Inferior parietal cortex (tissue), 1 donor: Measurements from ENCODE around the gene METTL15.
"Not testable (repeated sequence)": the region's sequence is repeated elsewhere in the genome, so short reads cannot be mapped to it uniquely, and the experiment has no call there.

Experiments
- DNase-seq: peaks from one replicate; pipeline ENCODE4 v3.0.0-alpha.2; 2016; ENCODE audit errors: extremely low spot score

Gene METTL15

GRCh38 chr11:28209906-28210305 is 101.7 kb downstream of the METTL15 start:
- DNase-seq, result no peak

DNA sequence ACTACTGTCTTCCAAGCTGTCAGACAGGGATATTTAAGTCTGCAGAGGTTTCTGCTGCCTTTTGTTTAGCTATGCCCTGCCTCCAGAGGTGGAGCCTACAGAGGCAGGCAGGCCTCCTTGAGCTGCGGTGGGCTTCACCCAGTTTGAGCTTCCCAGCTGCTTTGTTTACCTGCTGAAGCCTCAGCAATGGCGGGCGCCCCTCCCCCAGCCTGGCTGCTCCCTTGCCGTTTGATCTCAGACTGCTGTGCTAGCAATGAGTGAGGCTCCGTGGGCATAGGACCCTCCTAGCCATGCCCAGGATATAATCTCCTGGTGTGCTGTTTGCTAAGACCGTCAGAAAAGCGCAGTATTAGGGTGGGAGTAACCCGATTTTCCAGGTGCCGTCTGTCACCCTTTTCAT is 113.9 kb downstream of the METTL15 start:
- DNase-seq, result not testable (repeated sequence)

- no peak for DNase-seq
These were observed 115.4 kb downstream of the METTL15 start for GRCh38 chr11:28223577-28223976.

DNA sequence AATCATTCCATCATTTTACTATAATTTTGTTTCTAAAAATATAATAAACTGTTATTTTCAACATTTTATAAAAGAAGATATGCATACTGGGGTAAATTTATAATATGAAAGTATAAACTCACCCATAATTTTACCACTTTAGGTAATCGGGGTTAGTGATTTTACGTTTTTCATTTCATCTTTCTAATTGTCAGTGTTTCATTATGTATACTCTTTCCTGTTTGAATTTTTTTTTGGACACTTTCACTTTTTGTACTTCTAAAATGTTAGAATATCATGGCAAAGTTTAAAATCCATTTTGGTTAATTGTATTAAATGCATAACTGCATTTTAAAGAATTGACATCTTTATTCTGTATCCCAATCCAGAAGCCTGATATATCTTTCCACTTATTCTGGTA is 115.8 kb downstream of the METTL15 start:
- DNase-seq, result no peak

- DNase-seq, result no peak
These were observed 119.3 kb downstream of the METTL15 start for GRCh38 chr11:28227460-28227859.

DNA sequence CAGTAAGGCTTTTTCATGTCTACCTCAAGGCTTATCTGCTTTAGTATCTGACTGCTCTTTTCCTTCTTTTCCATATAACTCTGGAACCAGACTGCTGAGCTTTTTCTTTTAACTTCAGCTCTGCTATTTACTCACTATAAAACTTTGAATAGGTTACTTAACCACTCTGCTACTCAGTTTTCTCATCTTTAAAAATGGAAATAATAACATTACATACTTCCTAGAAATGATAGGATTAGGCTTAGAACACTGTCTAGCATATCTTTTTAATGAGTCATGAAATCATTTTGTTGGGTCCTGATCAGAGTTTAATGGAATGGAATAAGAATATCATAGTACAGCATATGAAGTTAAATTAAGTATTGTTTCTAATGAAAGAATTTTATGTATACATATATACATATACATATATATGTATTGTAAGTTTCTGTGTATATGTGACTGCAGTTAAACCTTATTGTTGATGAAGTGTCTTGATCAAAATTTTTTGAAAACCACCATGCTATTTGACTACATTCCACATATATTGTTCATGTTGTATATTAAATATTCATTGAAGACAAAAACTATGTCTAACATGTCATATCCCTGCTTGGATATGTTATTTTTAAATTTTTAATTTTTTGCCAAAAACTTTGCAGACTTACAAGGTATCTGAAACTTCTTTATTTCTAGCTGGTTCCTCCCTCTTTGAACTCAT is 120.2 kb downstream of the METTL15 start:
- DNase-seq, result no peak

- DNase-seq, result no peak
These were observed 123.3 kb downstream of the METTL15 start for GRCh38 chr11:28231475-28231874.

DNA sequence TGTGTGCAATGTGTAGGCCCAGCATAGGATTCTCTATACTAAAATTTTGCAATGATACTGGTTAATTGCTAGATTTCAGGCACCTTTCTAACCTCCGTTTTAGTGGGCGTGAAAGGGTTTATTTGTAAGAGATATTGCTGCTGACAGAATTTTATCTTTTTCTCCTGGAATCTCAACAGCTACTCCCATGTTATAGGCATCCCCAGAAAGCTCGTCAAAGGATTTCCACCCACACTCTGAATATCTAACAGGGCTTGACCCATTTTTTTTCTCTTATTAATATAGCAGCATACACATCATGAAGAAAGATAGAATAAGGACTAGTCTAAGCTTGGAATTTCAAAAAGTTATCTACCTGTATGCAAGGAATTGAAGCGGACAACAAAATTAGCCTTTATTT is 124.5 kb downstream of the METTL15 start:
- DNase-seq, result no peak

DNA sequence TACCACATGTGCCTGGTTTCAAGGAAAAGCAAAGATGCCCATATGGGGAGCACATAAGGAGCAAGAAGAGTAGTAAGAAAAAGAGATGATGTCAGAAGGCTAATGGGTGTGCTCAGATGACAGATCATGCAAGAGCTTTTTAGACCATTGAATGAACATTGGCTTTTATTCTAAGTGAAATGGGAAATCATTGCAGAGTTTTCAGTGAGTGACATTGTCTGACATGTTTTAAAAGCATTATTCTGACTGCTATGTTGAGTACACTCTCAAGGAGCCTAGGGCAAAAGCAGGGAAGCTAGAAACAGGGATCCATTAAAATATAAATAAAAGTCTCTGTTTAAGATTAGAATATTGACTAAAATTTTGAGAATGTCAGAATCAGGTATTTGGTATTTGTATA is 133.6 kb downstream of the METTL15 start:
- DNase-seq, result no peak

DNA sequence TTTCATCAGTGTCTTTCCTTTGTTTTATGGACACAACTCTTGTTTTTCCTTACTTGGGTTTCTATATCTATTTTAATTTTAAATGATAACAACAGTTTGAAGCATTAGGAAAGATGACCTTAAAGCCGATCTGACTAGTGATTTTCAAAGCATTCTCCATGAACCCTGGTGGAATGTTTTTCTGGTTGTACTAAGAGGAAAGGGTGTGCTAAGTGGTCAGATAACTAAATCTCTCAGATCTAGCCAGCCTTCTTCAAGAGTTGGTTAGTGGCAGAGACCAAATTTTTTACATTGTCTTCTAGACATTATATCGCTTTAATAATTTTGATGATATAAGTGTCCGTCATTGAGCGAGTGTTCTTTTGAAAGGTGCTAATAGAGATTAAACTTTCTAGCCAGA is 134.4 kb downstream of the METTL15 start:
- no peak for DNase-seq

- no peak for DNase-seq
These were observed 134.9 kb downstream of the METTL15 start for GRCh38 chr11:28243061-28243460.

- no peak for DNase-seq
These were observed 135.4 kb downstream of the METTL15 start for GRCh38 chr11:28243581-28243980.

GRCh38 chr11:28245131-28245530 is 136.9 kb downstream of the METTL15 start:
- no peak for DNase-seq

DNA sequence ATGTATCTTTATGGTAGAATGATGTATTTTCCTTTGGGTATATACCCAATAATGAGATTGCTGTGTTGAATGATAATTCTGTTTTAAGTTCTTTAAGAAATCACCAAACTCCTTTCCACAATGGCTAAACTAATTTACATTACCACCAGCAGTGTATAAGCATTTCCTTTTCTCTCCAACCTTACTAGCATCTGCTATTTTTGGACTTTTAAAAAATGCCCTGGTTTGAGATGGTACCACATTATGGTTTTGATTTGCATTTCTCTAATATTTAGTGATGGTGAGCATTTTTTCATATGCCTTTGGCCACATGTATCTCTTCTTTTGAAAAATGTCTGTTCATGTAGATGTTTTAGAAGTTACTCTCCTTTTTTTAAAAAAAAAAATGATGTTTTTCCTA is 142.0 kb downstream of the METTL15 start:
- no peak for DNase-seq

DNA sequence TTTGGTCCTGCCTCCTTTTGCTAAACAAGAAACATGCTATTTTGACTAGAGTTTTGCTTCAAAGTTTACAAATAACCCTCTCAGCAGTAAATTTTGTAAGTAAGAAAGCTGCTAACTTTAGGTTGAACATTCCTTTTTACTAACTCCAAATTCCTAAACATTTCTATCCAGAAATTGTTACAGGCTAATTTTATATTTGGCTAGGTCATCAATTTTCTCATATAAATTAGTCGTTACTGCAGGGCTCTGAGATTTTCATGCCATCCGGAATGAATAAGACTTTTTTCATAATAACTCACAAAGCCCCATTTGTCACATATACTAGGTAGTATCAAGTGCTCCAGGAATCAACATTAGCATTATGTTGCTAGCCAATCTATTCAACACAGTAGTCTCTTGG is 143.1 kb downstream of the METTL15 start:
- DNase-seq, result no peak

DNA sequence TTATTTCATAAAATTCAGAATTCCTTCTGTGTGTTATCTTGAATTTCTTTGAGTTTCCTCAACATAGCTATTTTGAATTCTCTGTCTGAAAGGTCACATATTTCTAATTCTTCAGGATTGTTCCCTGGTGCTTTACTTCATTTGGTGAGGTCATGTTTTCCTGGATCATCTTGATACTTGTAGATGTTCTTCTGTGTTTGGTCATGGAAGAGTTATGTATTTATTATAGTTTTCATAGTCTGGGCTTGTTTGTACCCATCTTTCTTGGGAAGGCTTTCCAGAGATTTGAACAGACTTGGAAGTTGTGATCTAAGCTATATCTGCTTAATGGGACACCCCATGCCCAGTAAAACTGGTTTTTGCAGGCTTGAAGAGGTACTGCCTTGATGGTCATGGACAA is 149.6 kb downstream of the METTL15 start:
- no peak for DNase-seq

DNA sequence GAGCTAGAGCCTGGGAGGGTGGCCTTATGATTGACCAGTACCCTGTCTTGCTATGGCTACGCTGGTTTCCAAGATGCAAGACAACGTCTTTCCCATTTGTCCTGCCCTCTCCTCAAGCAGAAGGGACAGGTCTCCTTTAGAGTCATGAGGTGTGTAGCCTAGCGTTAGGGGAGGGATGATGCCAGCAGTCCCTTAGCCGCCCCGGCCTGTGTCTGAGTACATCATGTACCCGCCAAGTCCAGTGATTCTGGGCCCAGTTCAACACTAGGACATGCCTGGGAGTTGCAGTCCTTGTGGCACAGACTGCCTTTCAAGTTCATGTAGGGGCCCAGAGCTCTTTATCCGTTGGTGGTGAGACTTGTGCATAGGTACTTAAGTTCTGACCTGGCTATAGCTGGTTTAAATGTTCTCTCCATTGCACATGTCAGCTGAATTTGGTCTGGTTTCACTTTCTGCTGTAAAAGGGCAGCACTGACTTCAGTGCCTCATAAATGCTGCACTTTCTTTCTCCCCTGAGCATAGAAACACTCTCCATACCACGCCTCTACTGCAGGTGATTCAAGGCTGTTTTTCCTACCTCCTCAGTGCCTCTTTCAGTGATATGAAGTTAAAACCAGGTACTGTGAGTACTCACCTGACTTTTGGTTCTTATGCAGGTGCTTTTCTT is 151.1 kb downstream of the METTL15 start:
- DNase-seq, result no peak

- DNase-seq, result no peak
These were observed 160.7 kb downstream of the METTL15 start for GRCh38 chr11:28268925-28269324.

- DNase-seq, result no peak
These were observed 161.4 kb downstream of the METTL15 start for GRCh38 chr11:28269586-28269985.

DNA sequence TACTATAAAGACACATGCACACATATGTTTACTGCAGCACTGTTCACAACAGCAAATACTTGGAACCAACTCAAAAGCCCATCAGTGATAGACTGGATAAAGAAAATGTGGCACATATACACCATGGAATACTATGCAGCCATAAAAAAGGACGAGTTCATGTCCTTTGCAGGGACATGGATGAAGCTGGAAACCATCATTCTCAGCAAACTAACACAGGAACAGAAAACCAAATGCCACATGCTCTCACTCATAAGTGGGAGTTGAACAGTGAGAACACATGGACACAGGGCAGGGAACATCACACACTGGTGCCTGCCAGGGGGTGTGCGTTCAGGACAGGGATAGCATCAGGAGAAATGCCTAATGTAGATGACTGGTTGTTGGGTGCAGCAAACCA is 164.1 kb downstream of the METTL15 start:
- DNase-seq, result not testable (repeated sequence)

- DNase-seq, result no peak
These were observed 166.0 kb downstream of the METTL15 start for GRCh38 chr11:28274216-28274615.

- DNase-seq, result no peak
These were observed 176.0 kb downstream of the METTL15 start for GRCh38 chr11:28284196-28284595.

- no peak for DNase-seq
These were observed 181.3 kb downstream of the METTL15 start for GRCh38 chr11:28289444-28289843.

DNA sequence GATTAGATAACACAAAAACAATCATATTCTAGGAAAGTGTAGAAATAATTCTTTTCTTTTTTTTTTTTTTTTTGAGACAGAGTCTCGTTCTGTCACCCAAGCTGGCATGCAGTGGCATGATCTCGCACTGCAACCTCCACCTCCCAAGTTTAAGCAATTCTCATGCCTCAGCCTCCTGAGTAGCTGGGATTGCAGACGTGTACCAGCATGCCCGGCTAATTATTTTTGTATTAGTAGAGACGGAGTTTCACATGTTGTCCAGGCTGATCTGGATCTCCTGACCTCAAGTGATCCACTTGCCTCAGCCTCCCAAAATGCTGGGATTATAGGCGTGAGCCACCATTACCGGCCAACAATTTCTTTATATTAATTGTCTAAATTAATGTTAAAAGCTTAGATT is 182.8 kb downstream of the METTL15 start:
- not testable (repeated sequence) for DNase-seq
